Measurements from ENCODE around the gene OOSP4A. TPM values are rescaled to one million over a fixed set of nuclear protein-coding genes. Genes with fewer than 3 reads are reported as not detected.

Gene OOSP4A
- total and polyA plus RNA-seq, 2 of the 13 experiments (the other 11 are each of a cell fraction or from before 2014, with no cell fraction given): not detected

- TF ChIP-seq HOXA5 (CRISPR knock-in tag; IDR thresholded peaks at IDR 0.05) (no peak), CTCF (CRISPR knock-in tag; IDR thresholded peaks at IDR 0.05) (peak; percentile 38), GPN1 (CRISPR knock-in tag; IDR thresholded peaks at IDR 0.05; ENCODE audit: borderline replicate concordance) (no peak), ZBTB7B (CRISPR knock-in tag; IDR thresholded peaks at IDR 0.05) (no peak), POLR2A (IDR thresholded peaks at IDR 0.05; ENCODE audit: insufficient read depth in 1 of 2, low read depth in 2 of 2, low read length in 2 of 2) (no peak), ZBTB38 (CRISPR knock-in tag; IDR thresholded peaks at IDR 0.05) (no peak)
These were observed 44.7 kb upstream of the OOSP4A start (continued) for GRCh38 chr11:59918987-59919589.

GRCh38 chr11:59923813-59924212, 40.0 kb upstream of the OOSP4A start:
- Histone ChIP-seq H4K20me1 (ENCODE audit: insufficient read depth, low read length) (no peaks in the 10 kb centered on the region), H3K36me3 (replicated peaks in 1 of 2; ENCODE audit: control insufficient read depth in 1 of 2, insufficient read depth in 2 of 2, low read length in 2 of 2) (no peaks in the 10 kb centered on the region), H3K4me3 (replicated peaks in 1 of 3; ENCODE audit: insufficient read depth in 1 of 3, low read depth in 2 of 3, low read length in 3 of 3) (no peak overlapping the region), H3K4me2 (ENCODE audit: low read depth, low read length) (no peak overlapping the region), H3K27me3 (ENCODE audit: control insufficient read depth in 1 of 2, insufficient read depth in 2 of 2, low read length in 2 of 2) (no peaks in the 10 kb centered on the region), H2AFZ (ENCODE audit: low read length) (no peak overlapping the region), H3K9ac (ENCODE audit: insufficient read depth, low read depth, low read length) (no peak overlapping the region), H3K27ac (ENCODE audit: extremely low read length, insufficient read depth, low read length) (no peak overlapping the region), H3K79me2 (ENCODE audit: insufficient read depth, low read length) (no peaks in the 10 kb centered on the region), H3K4me1 (ENCODE audit: insufficient read depth, low read length) (no peaks in the 10 kb centered on the region), H3K9me3 (ENCODE audit: low read length) (peaks cover 34% of the 10 kb centered on the region)
- ATAC-seq (no peak), FAIRE-seq (no peak), DNase-seq (ENCODE audit: low spot score) (no peak)
- 38% methylated on average over 6 of the region's 6 CpGs for WGBS (ENCODE audit: low lambda C conversion rate)
- BruUV-seq (replicated peaks): no TSS peak
- ChIA-PET CTCF (ENCODE audit: low intra/inter-chr PET ratio, low total read pairs) (no interaction called here), POLR2A (no interaction called here)
- in situ Hi-C loops (cut with HindIII; ENCODE audit: extremely low pct_ligation_motif_present, low pct_unique_long_range_greater_than_20kb): no loop called here
- TF ChIP-seq SETDB1 (CRISPR knock-in tag; IDR thresholded peaks at IDR 0.05; ENCODE audit: borderline replicate concordance) (0 out of 2 replicates have a peak, but pooled peaks have one; percentile 34), ZNF280D (CRISPR knock-in tag; IDR thresholded peaks at IDR 0.05) (0 out of 2 replicates have a peak, but pooled peaks have one; percentile 39), DR1 (CRISPR knock-in tag; IDR thresholded peaks at IDR 0.05) (no peak)
- intact Hi-C loops (cut with micrococcal nuclease; ENCODE audit: unreplicated experiment): no loop called here
